GM19043 (cell line): Measurements from ENCODE around the gene REEP1.
"Not testable (repeated sequence)": the region's sequence is repeated elsewhere in the genome, so short reads cannot be mapped to it uniquely, and the experiment has no call there.

Experiments
- ATAC-seq: cut with Tn5 transposase; IDR thresholded peaks from one replicate; pipeline ENCODE4 v1.9.1; 2021; ENCODE audit warnings: low read depth; ENCODE audit not compliant: unreplicated experiment

REEP1 gene

GRCh38 chr2:86202336-86202692, 135.1 kb downstream of the REEP1 start:
- no peak for ATAC-seq

GRCh38 chr2:86201671-86202335, 135.6 kb downstream of the REEP1 start:
- ATAC-seq: no peak

GRCh38 chr2:86200564-86200963, 136.9 kb downstream of the REEP1 start:
- not testable (repeated sequence) for ATAC-seq

GRCh38 chr2:86199834-86200177, 137.6 kb downstream of the REEP1 start:
- ATAC-seq: no peak

GRCh38 chr2:86195808-86196387, 141.5 kb downstream of the REEP1 start:
- no peak for ATAC-seq

GRCh38 chr2:86195055-86195807, 142.2 kb downstream of the REEP1 start, which contains the start of gene IMMT:
Gene IMMT (minus strand): TSS chr2:86195462. CDS start chr2:86195382, 80 bp downstream.
- ATAC-seq: peak; percentile 87

GRCh38 chr2:86194751-86195054, 142.7 kb downstream of the REEP1 start:
- ATAC-seq: no peak

- ATAC-seq: no peak
Measured at GRCh38 chr2:86193901-86194567, 143.4 kb downstream of the REEP1 start.

GRCh38 chr2:86189782-86190416, 147.5 kb downstream of the REEP1 start:
- no peak for ATAC-seq

- ATAC-seq: no peak
Measured at GRCh38 chr2:86186431-86186830, 151.0 kb downstream of the REEP1 start.

GRCh38 chr2:86185517-86186212, 151.8 kb downstream of the REEP1 start:
- ATAC-seq: no peak

- ATAC-seq: no peak
Measured at GRCh38 chr2:86176597-86176996, 160.8 kb downstream of the REEP1 start.

GRCh38 chr2:86175828-86176227, 161.6 kb downstream of the REEP1 start:
- ATAC-seq: no peak

GRCh38 chr2:86174445-86174844, 163.0 kb downstream of the REEP1 start:
- no peak for ATAC-seq

- ATAC-seq: no peak
Measured at GRCh38 chr2:86172610-86173009, 164.8 kb downstream of the REEP1 start.

GRCh38 chr2:86171295-86171694, 166.1 kb downstream of the REEP1 start:
- ATAC-seq: no peak

- ATAC-seq: no peak
Measured at GRCh38 chr2:86170449-86170848, 167.0 kb downstream of the REEP1 start.
